Ecto neural progenitor cell (in vitro differentiated cells): ENCODE measurements around the gene BAG3.
"Not testable (repeated sequence)": the region's sequence is repeated elsewhere in the genome, so short reads cannot be mapped to it uniquely, and the experiment has no call there.

Experiments
- DNase-seq: peaks from one replicate; pipeline ENCODE4 v3.0.0-alpha.2; 2018; ENCODE audit warnings: low spot score

Gene BAG3

GRCh38 chr10:119693262-119693957, 42.2 kb downstream of the BAG3 start:
- DNase-seq, result no peak

DNA sequence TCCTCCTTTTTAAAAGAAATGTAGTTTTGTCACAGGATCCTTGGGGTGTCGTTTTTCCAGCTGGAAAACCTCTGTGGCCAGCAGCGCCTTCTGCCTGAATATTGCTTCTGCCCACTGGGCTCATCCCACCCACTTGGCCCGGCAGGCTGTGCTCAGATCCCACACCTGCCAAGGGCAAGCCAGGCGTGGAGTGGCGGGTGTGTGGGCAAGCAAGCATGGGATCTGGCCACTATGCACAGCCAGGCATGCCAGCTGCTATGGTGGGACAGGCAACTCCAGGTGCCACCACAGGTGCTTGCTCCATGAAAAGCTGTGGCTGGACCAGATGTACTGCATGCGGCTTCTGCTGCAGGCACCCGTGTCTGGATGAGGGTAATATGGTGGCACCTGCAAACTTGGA, 43.4 kb downstream of the BAG3 start:
- no peak for DNase-seq

DNA sequence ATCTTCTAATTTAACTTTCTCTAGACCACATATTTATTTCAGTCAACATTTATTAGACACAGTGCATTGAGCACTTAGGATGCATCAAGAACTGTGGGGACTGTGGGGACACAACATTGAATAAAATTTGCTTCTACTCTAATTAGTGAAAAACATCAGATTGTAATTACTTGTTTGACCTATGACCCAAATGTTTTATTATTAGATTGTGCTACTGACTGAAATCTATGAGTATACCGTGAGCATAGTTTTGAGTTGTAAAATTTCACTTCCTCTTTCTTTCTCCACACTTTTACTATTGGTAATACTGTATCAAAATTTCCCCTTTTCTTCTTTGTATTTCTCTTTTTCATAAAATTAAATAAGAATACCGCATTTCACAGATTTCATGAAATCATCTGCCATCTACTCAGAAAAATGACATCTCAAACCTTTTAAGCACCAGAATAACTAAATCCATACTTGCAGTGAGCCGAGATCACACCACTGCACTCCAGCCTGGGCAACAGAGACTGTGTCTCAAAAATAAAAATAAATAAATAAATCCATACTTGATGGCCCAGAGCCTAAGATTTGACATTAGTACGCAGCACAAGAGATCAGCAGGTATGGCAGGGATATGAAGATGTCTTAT, 49.3 kb downstream of the BAG3 start:
- DNase-seq, result no peak

- no peak for DNase-seq
These were observed 50.7 kb downstream of the BAG3 start for GRCh38 chr10:119701861-119702260.

DNA sequence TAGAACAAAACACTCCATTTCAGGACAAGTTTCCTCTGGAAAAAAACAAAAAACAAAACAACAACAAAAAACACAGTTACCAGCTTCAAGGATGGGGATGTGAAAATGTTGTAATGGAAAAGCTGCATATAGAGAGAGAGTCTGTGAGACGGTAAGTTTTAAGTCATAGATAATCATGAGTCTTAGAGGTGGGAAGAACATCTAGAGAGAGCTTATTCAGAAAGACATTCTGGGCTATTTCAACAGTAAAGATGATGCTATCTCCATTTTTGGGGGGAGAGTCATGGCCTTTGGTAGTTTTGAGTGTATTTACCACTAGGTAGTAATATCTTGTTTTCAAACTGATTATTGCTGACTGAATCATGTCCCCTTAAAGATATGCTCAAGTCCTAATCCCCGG, 51.4 kb downstream of the BAG3 start:
- DNase-seq, result no peak

DNA sequence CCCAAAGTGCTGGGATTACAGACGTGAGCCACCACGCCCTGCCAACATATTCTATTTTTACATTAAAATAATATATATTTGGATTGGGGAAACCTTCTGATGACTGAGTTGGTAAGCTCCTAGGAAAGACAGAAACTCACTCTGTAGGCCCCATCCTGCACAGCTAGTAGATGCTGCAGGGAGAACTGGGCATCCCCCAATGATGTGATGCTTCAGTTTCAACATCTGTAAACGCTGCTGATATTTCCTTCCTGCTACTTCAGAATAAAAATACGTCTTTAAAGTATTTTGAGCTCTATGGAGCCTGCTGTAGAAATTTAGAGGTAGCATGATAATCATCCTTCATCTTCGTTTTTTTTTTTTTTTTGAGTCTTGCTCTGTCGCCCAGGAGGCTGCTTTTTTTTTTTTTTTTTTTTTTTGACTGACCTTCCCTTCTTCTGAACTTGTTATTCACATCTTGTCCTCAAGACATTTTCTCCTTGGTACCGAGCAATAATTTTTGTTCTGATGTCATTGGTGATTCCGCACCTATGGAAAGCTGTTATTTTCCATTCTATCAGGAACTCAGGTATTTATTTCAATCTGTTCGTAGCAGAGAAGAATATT, 52.8 kb downstream of the BAG3 start:
- DNase-seq, result no peak

- no peak for DNase-seq
These were observed 54.3 kb downstream of the BAG3 start for GRCh38 chr10:119705434-119705831.

GRCh38 chr10:119706521-119707278, 55.5 kb downstream of the BAG3 start:
- DNase-seq, result no peak

DNA sequence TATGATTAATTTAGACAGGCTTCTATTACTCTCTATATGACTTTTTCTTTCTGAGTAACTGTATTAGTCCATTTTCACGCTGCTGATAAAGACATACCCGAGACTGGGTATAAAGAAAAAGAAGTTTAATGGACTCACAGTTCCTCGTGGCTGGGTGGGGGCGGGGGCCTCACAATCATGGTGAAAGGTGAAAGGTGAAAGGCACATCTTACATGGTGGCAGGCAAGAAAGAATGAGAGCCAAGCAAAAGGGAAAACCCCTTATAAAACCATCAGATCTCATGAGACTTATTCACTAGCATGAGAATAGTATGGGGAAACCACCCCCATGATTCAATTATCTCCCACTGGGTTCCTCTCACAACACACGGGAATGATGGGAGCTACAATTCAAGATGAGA, 56.2 kb downstream of the BAG3 start:
- not testable (repeated sequence) for DNase-seq

DNA sequence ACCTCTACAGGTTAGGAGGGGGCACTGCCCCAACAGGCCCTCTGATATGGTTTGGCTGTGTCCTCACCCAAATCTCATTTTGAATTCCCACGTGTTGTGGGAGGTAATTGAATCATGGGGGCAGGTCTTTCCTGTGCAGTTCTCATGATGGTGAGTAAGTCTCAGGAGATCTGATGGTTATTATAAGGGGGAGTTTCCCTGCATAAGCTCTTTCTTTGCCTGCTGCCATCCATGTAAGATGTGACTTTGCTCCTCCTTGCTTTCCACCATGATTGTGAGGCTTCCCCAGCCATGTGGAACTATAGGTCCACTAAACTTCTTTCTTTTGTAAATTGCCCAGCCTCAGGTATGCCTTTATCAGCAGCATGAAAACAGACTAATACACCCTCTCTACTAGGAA, 59.8 kb downstream of the BAG3 start:
- not testable (repeated sequence) for DNase-seq

DNA sequence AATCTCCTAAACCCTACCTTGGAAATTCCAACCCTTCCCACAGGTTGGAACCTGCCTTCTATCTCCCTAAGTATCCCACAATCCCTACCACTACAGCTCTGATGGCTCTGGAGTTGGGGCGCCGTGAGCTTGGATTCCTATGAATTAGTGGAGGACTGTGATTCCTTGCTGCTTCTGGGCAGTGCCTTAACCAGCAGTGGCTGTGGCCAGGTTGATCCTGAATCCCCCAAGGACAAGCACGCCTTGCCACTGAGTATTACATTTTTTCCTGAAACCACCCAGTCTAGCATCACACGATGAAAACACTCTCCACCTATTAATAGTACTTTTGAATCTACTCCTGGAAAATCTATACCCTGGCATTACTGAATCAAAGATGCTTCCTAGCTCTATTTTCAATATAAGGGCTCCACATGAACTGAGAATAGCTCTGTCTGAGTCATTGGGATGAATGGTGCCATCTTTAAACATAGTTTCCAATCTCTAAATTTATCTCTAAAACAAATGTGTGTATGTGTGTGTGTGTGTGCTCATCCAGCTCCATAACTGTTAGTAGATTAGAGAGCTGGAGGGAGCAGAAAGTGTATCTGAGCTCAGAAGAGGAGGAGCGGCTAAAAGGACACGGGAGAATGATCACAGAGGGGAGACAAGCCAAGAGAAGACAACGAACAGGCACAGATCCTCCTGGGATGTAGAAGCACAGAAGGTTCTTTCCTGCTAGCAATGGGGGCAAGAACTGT, 62.7 kb downstream of the BAG3 start:
- no peak for DNase-seq

DNA sequence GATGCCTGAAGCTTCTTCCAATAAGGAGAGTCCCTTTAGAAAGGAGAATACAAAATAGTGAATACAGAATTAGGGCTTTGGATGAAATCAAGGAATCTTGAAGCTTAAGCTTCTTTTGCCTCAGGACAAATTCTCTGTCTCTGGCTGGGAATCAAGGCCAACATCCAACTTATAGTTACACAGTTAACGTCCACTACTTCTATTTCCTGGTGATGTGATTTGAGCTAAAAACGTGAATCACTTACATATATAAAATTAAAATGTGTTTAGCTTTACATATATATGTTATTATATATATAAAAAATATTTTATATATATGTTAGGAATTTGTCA, 63.3 kb downstream of the BAG3 start:
- no peak for DNase-seq

GRCh38 chr10:119715628-119716505, 64.7 kb downstream of the BAG3 start:
- DNase-seq, result no peak

- no peak for DNase-seq
These were observed 72.0 kb downstream of the BAG3 start for GRCh38 chr10:119723161-119723560.

DNA sequence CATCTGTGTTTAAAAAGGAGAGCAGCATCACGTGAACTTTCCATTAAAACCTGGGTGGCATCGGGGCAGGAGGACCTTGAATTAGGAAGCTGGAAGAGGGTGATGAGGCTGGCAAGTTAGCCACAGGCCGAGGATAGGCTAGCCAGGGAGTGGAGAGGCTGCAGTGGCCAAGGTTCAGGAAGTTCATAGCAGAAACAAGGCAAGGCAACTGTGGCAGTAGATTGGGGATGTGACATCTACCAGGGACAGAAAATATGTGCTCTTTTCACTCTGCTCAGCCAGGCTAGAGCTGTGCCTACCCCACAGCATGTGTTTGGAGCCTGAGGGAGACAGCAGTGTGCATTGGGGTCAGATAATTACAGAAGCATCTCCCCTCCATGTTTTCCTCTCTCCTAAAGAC, 72.4 kb downstream of the BAG3 start:
- DNase-seq, result no peak

- DNase-seq, result no peak
These were observed 73.7 kb downstream of the BAG3 start for GRCh38 chr10:119724593-119725516.

GRCh38 chr10:119725517-119725827, 74.3 kb downstream of the BAG3 start:
- DNase-seq, result no peak

- peak; percentile 99 for DNase-seq
These were observed 74.9 kb downstream of the BAG3 start, which contains the start of gene INPP5F for GRCh38 chr10:119725828-119726675. Gene INPP5F, plus strand, starts transcription at chr10:119726050. Its CDS starts 213 bp downstream, at chr10:119726263.

GRCh38 chr10:119726676-119727261, 75.6 kb downstream of the BAG3 start:
- DNase-seq, result no peak
